Urinary bladder (tissue), 4 donors: ENCODE measurements around the gene CACNB2. TPM values are rescaled to one million over a fixed set of nuclear protein-coding genes. Genes with fewer than 3 reads are reported as not detected.
"Not testable (repeated sequence)": the region's sequence is repeated elsewhere in the genome, so short reads cannot be mapped to it uniquely, and the experiment has no call there.

Experiments
- DNase-seq: peaks from one replicate; pipeline ENCODE4 v3.0.0-alpha.2; 2015; ENCODE audit errors: extremely low spot score
- H3K27ac ChIP-seq: one replicate; pipeline ENCODE4 v1.5.1; 2013; ENCODE audit warnings: low read depth, mild to moderate bottlenecking, moderate library complexity
- H3K36me3 ChIP-seq: one replicate; pipeline ENCODE4 v1.6.1; 2013; ENCODE audit warnings: mild to moderate bottlenecking, moderate library complexity; ENCODE audit not compliant: insufficient read depth
- H3K4me1 ChIP-seq: one replicate; pipeline ENCODE4 v1.6.1; 2013; ENCODE audit warnings: mild to moderate bottlenecking, moderate library complexity; ENCODE audit not compliant: insufficient read depth
- H3K4me3 ChIP-seq: one replicate; pipeline ENCODE4 v1.5.1; 2013; ENCODE audit warnings: low read depth, low read length
- WGBS: extraction: QIAGEN DNeasy Blood & Tissue Kit; methylation state at CpG from one replicate; pipeline ENCODE4 v1.1.7; 2013; 5-methylcytosine and 5-hydroxymethylcytosine counted together
- polyA plus RNA-seq: library from polyadenylated mRNA; stranded (reverse); fragments of 200-250 nt; gene quantifications from one replicate; pipeline ENCODE4 v1.2.3, GENCODE V29; 2013
- total RNA-seq: library from RNA; depleted of rRNA; stranded (reverse); fragments of >200 nt; gene quantifications from one replicate; pipeline ENCODE4 v1.2.3, GENCODE V29; 2014
- donor health status: healthy with polysubstance abuse.
- donor health status: healthy.

CACNB2 gene
- total and polyA plus RNA-seq, 2 donors, result 16.7 to 40.4 TPM

GRCh38 chr10:18156797-18157196 is 16.6 kb downstream of the CACNB2 start:
- not testable (repeated sequence) for H3K4me3 ChIP-seq, DNase-seq, H3K36me3 ChIP-seq, H3K4me1 ChIP-seq, H3K27ac ChIP-seq
- WGBS, result 80% methylated on average over 8 of the region's 8 CpGs

- H3K36me3 ChIP-seq, result no peaks in the 10 kb centered on the region
- no peaks in the 10 kb centered on the region for H3K4me1 ChIP-seq
- H3K4me3 ChIP-seq, result no peak overlapping the region
- 37% methylated on average over 3 of the region's 3 CpGs for WGBS
- no peak overlapping the region for H3K27ac ChIP-seq
- no peak for DNase-seq
These were observed 17.7 kb downstream of the CACNB2 start for GRCh38 chr10:18157881-18158280.

- no peaks in the 10 kb centered on the region for H3K4me1 ChIP-seq
- no peak overlapping the region for H3K27ac ChIP-seq
- DNase-seq, result no peak
- WGBS, result 34% methylated on average over 2 of the region's 2 CpGs
- H3K4me3 ChIP-seq, result no peak overlapping the region
- H3K36me3 ChIP-seq, result no peaks in the 10 kb centered on the region
These were observed 18.6 kb downstream of the CACNB2 start for GRCh38 chr10:18158773-18159265.

GRCh38 chr10:18159557-18159956 is 19.3 kb downstream of the CACNB2 start:
- H3K36me3 ChIP-seq, result no peaks in the 10 kb centered on the region
- no peak for DNase-seq
- no peaks in the 10 kb centered on the region for H3K4me1 ChIP-seq
- H3K4me3 ChIP-seq, result no peak overlapping the region
- no peak overlapping the region for H3K27ac ChIP-seq
- 25% methylated on average over 5 of the region's 5 CpGs for WGBS

- Histone ChIP-seq H3K4me3 (no peak overlapping the region), H3K27ac (no peak overlapping the region), H3K4me1 (no peaks in the 10 kb centered on the region), H3K36me3 (no peaks in the 10 kb centered on the region)
- no peak for DNase-seq
- WGBS, result 90% methylated on average over 7 of the region's 7 CpGs
These were observed 21.9 kb downstream of the CACNB2 start for GRCh38 chr10:18162021-18162627.

GRCh38 chr10:18164093-18164492 is 23.9 kb downstream of the CACNB2 start:
- 20% methylated on average over 4 of the region's 4 CpGs for WGBS
- no peak overlapping the region for H3K4me3 ChIP-seq
- no peaks in the 10 kb centered on the region for H3K4me1 ChIP-seq
- no peak for DNase-seq
- H3K27ac ChIP-seq, result no peak overlapping the region
- H3K36me3 ChIP-seq, result no peaks in the 10 kb centered on the region

GRCh38 chr10:18164748-18165361 is 24.6 kb downstream of the CACNB2 start:
- no peak overlapping the region for H3K27ac ChIP-seq

GRCh38 chr10:18178854-18179483 is 38.7 kb downstream of the CACNB2 start:
- H3K4me1 ChIP-seq, result peaks cover 2% of the 10 kb centered on the region
- H3K36me3 ChIP-seq, result no peaks in the 10 kb centered on the region
- 26% methylated on average over 3 of the region's 3 CpGs for WGBS
- no peak for DNase-seq
- H3K27ac ChIP-seq, result no peak overlapping the region
- no peak overlapping the region for H3K4me3 ChIP-seq

More at GRCh38 chr10:18164748-18165361, 24.6 kb downstream of the CACNB2 start:
- Histone ChIP-seq H3K36me3 (no peaks in the 10 kb centered on the region), H3K4me1 (no peaks in the 10 kb centered on the region), H3K4me3 (no peak overlapping the region)
- DNase-seq, result no peak
- 41% methylated on average over 11 of the region's 11 CpGs for WGBS

GRCh38 chr10:18179891-18180290 is 39.7 kb downstream of the CACNB2 start:
- H3K4me1 ChIP-seq, result peaks cover 2% of the 10 kb centered on the region
- no peak overlapping the region for H3K4me3 ChIP-seq
- WGBS, result 8% methylated on average over 6 of the region's 6 CpGs
- no peak overlapping the region for H3K27ac ChIP-seq
- no peaks in the 10 kb centered on the region for H3K36me3 ChIP-seq
- DNase-seq, result peak; percentile 54

- not testable (repeated sequence) for H3K4me3 ChIP-seq, H3K36me3 ChIP-seq, H3K27ac ChIP-seq, DNase-seq, H3K4me1 ChIP-seq
- WGBS, result 95% methylated on average over 5 of the region's 5 CpGs
These were observed 41.2 kb downstream of the CACNB2 start for GRCh38 chr10:18181382-18181781.

- H3K36me3 ChIP-seq, result no peaks in the 10 kb centered on the region
- H3K4me3 ChIP-seq, result no peak overlapping the region
- DNase-seq, result no peak
- H3K4me1 ChIP-seq, result no peaks in the 10 kb centered on the region
- 61% methylated on average over 3 of the region's 3 CpGs for WGBS
- no peak overlapping the region for H3K27ac ChIP-seq
These were observed 45.4 kb downstream of the CACNB2 start for GRCh38 chr10:18185621-18186020.

- H3K36me3 ChIP-seq, result no peaks in the 10 kb centered on the region
- H3K4me1 ChIP-seq, result no peaks in the 10 kb centered on the region
- no peak for DNase-seq
- no peak overlapping the region for H3K4me3 ChIP-seq
- H3K27ac ChIP-seq, result no peak overlapping the region
- 91% methylated on average over 4 of the region's 4 CpGs for WGBS
These were observed 50.6 kb downstream of the CACNB2 start for GRCh38 chr10:18190840-18191239.

- no peak for DNase-seq
- H3K27ac ChIP-seq, result no peak overlapping the region
- H3K36me3 ChIP-seq, result no peaks in the 10 kb centered on the region
- 44% methylated on average over 2 of the region's 2 CpGs for WGBS
- H3K4me3 ChIP-seq, result no peak overlapping the region
- no peaks in the 10 kb centered on the region for H3K4me1 ChIP-seq
These were observed 54.4 kb downstream of the CACNB2 start for GRCh38 chr10:18194634-18195033.
